Right lobe of liver (tissue), 4 donors: Measurements from ENCODE around the gene RNGTT.

Experiments
- POLR2A ChIP-seq: fragments of 450-650 bp; IDR thresholded peaks from one replicate; pipeline ENCODE4 v1.6.1; 2017; ENCODE audit warnings: antibody characterized with exemption, mild to moderate bottlenecking
- TF ChIP-seq, protein P1 (sequence below), 4 donors: fragments of 200-600 bp in 3 of 4; fragments of 450-650 bp in 1 of 4; IDR thresholded peaks; one replicate each; pipeline versions ENCODE4 v1.5.1 to v1.8.0; 2016 to 2022; ENCODE audit warnings: antibody characterized with exemption in 4 of 4, mild to moderate bottlenecking in 2 of 4
- donor health status: DM: no; HTN: no; CAD: no.
- donor health status: DM: no; HTN: no; CAD: no.
- donor health status: DM: no; HTN: yes; CAD: no.

DNA sequence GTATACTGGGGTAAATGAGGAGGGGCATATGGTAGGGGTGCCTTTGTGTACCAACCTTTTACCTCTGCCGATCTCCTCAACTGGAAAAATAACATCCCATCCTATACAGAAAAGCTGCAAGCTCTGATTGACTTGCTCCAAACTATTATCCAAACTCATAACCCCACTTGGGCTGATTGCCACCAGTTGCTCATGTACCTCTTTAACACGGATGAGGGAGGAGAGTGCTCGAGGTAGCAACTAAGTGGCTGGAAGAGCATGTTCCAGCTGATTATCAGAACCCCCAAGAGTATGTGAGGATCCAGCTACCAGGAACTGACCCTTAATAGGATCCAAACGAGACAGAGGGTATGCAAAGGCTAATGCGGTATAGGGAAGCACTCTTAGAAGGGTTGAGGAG is 299.6 kb downstream of the RNGTT start:
- TF ChIP-seq, protein P1, sequence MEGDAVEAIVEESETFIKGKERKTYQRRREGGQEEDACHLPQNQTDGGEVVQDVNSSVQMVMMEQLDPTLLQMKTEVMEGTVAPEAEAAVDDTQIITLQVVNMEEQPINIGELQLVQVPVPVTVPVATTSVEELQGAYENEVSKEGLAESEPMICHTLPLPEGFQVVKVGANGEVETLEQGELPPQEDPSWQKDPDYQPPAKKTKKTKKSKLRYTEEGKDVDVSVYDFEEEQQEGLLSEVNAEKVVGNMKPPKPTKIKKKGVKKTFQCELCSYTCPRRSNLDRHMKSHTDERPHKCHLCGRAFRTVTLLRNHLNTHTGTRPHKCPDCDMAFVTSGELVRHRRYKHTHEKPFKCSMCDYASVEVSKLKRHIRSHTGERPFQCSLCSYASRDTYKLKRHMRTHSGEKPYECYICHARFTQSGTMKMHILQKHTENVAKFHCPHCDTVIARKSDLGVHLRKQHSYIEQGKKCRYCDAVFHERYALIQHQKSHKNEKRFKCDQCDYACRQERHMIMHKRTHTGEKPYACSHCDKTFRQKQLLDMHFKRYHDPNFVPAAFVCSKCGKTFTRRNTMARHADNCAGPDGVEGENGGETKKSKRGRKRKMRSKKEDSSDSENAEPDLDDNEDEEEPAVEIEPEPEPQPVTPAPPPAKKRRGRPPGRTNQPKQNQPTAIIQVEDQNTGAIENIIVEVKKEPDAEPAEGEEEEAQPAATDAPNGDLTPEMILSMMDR (IDR thresholded peaks at IDR 0.05): no peak
- no peak for TF ChIP-seq POLR2A
